Measurements from ENCODE around the gene LRFN2. TPM values are rescaled to one million over a fixed set of nuclear protein-coding genes. Genes with fewer than 3 reads are reported as not detected.

The LRFN2 gene
- total and polyA plus RNA-seq, 2 donors (not counting 1 experiment from before 2014, with no cell fraction given) = not detected

- no peaks in the 10 kb centered on the region for H4K20me1 ChIP-seq (ENCODE audit: control insufficient read depth, insufficient read depth, low read length, poor library complexity, severe bottlenecking)
- Mint-ChIP-seq H3K27me3 (peaks cover 7% of the 10 kb centered on the region), H3K4me1 (no peaks in the 10 kb centered on the region), H3K9me3 (ENCODE audit: insufficient read depth) (no peaks in the 10 kb centered on the region), H3K4me3 (no peak overlapping the region), H3K27ac (no peak overlapping the region)
- CTCF ChIA-PET = no interaction called here
- H3K4me3 ChIP-seq (ENCODE audit: control extremely low read depth in 1 of 5, extremely low read depth in 1 of 5, insufficient read depth in 1 of 5, low read depth in 2 of 5, low read length in 4 of 5) = no peak overlapping the region
- TF ChIP-seq EZH2 (IDR thresholded peaks at IDR 0.05; ENCODE audit: borderline replicate concordance, insufficient read depth, low read depth, low read length, poor library complexity, severe bottlenecking) = no peak
- TF ChIP-seq, protein P1, sequence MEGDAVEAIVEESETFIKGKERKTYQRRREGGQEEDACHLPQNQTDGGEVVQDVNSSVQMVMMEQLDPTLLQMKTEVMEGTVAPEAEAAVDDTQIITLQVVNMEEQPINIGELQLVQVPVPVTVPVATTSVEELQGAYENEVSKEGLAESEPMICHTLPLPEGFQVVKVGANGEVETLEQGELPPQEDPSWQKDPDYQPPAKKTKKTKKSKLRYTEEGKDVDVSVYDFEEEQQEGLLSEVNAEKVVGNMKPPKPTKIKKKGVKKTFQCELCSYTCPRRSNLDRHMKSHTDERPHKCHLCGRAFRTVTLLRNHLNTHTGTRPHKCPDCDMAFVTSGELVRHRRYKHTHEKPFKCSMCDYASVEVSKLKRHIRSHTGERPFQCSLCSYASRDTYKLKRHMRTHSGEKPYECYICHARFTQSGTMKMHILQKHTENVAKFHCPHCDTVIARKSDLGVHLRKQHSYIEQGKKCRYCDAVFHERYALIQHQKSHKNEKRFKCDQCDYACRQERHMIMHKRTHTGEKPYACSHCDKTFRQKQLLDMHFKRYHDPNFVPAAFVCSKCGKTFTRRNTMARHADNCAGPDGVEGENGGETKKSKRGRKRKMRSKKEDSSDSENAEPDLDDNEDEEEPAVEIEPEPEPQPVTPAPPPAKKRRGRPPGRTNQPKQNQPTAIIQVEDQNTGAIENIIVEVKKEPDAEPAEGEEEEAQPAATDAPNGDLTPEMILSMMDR (IDR thresholded peaks at IDR 0.05) = no peak
- no peaks in the 10 kb centered on the region for H3K9me3 ChIP-seq (ENCODE audit: control extremely low read depth in 1 of 3, control insufficient read depth in 2 of 3, insufficient read depth in 1 of 3, low read length in 2 of 3)
- 94% methylated on average over 3 of the region's 3 CpGs for WGBS (ENCODE audit: insufficient coverage)
- no peaks in the 10 kb centered on the region for H3K27me3 ChIP-seq (replicated peaks in 1 of 4; ENCODE audit: control extremely low read depth in 1 of 4, control insufficient read depth in 3 of 4, insufficient read depth in 4 of 4, low read length in 3 of 4)
- no peak overlapping the region for H2AFZ ChIP-seq (ENCODE audit: insufficient read depth, low read depth, low read length, poor library complexity, severe bottlenecking)
- ATAC-seq (ENCODE audit: low read depth) = no peak
- H3K36me3 ChIP-seq (replicated peaks in 1 of 2; ENCODE audit: control extremely low read depth in 1 of 2, control insufficient read depth in 1 of 2, extremely low read depth in 1 of 2, insufficient read depth in 2 of 2, low read length in 1 of 2) = no peaks in the 10 kb centered on the region
- no peak overlapping the region for H3K9ac ChIP-seq (ENCODE audit: low read length)
- no peak overlapping the region for H3K27ac ChIP-seq (ENCODE audit: low read length in 2 of 2)
- intact Hi-C loops (cut with micrococcal nuclease) = no loop called here
- no peaks in the 10 kb centered on the region for H3K4me1 ChIP-seq (ENCODE audit: control insufficient read depth in 2 of 2, insufficient read depth in 2 of 2, low read length in 2 of 2)
- H3K79me2 ChIP-seq (ENCODE audit: control insufficient read depth, insufficient read depth, low read length) = no peaks in the 10 kb centered on the region
- H3K4me2 ChIP-seq (replicated peaks; ENCODE audit: low read depth, low read length, poor library complexity, severe bottlenecking) = no peak overlapping the region
- POLR2A ChIA-PET = no interaction called here
- DNase-seq = no peak
These were observed 112.2 kb downstream of the LRFN2 start for GRCh38 chr6:40474937-40475336.

- Histone ChIP-seq H2AFZ (ENCODE audit: insufficient read depth, low read depth, low read length, poor library complexity, severe bottlenecking) (no peak overlapping the region), H3K9me3 (ENCODE audit: control extremely low read depth in 1 of 3, control insufficient read depth in 2 of 3, insufficient read depth in 1 of 3, low read length in 2 of 3) (no peaks in the 10 kb centered on the region), H3K4me1 (ENCODE audit: control insufficient read depth in 2 of 2, insufficient read depth in 2 of 2, low read length in 2 of 2) (no peaks in the 10 kb centered on the region), H3K4me2 (replicated peaks; ENCODE audit: low read depth, low read length, poor library complexity, severe bottlenecking) (no peak overlapping the region), H3K36me3 (replicated peaks in 1 of 2; ENCODE audit: control extremely low read depth in 1 of 2, control insufficient read depth in 1 of 2, extremely low read depth in 1 of 2, insufficient read depth in 2 of 2, low read length in 1 of 2) (no peaks in the 10 kb centered on the region), H3K27ac (ENCODE audit: low read length in 2 of 2) (no peak overlapping the region), H3K4me3 (ENCODE audit: control extremely low read depth in 1 of 5, extremely low read depth in 1 of 5, insufficient read depth in 1 of 5, low read depth in 2 of 5, low read length in 4 of 5) (no peak overlapping the region), H3K9ac (ENCODE audit: low read length) (no peak overlapping the region), H4K20me1 (ENCODE audit: control insufficient read depth, insufficient read depth, low read length, poor library complexity, severe bottlenecking) (no peaks in the 10 kb centered on the region), H3K27me3 (replicated peaks in 1 of 4; ENCODE audit: control extremely low read depth in 1 of 4, control insufficient read depth in 3 of 4, insufficient read depth in 4 of 4, low read length in 3 of 4) (no peaks in the 10 kb centered on the region), H3K79me2 (ENCODE audit: control insufficient read depth, insufficient read depth, low read length) (no peaks in the 10 kb centered on the region)
- Mint-ChIP-seq H3K4me1 (no peaks in the 10 kb centered on the region), H3K27me3 (peaks cover 7% of the 10 kb centered on the region), H3K9me3 (ENCODE audit: insufficient read depth) (no peaks in the 10 kb centered on the region), H3K4me3 (no peak overlapping the region), H3K27ac (no peak overlapping the region)
- WGBS (ENCODE audit: insufficient coverage) = 80% methylated on average over 4 of the region's 6 CpGs
- ATAC-seq (ENCODE audit: low read depth) = no peak
- no peak for DNase-seq
- intact Hi-C loops (cut with micrococcal nuclease) = no loop called here
- ChIA-PET CTCF (no interaction called here), POLR2A (no interaction called here)
- TF ChIP-seq, protein P1 (IDR thresholded peaks at IDR 0.05) = no peak
- TF ChIP-seq EZH2 (IDR thresholded peaks at IDR 0.05; ENCODE audit: borderline replicate concordance, insufficient read depth, low read depth, low read length, poor library complexity, severe bottlenecking) = no peak
These were observed 114.1 kb downstream of the LRFN2 start for GRCh38 chr6:40473026-40473425.
